Panc1 (cell line): ENCODE data around the gene DRG1. TPM values are rescaled to one million over a fixed set of nuclear protein-coding genes. Genes with fewer than 3 reads are reported as not detected.

Experiments
- ATAC-seq: fragments of 200-7000 bp; cut with Tn5 transposase; 2 replicates; pipeline ENCODE4 v1.9.1; 2020; ENCODE audit warnings: mild to moderate bottlenecking, moderate library complexity
- BruUV-seq: library from RNA; stranded (reverse); fragments of 400-500 nt; replicated peaks from 2 replicates; lab custom pipeline; 2021; lab: Mats Ljungman, UMichigan
- CTCF ChIA-PET: fragments of 300-600 bp; sonication (Branson Sonifier 250); formaldehyde crosslinking; loops from one replicate; lab custom pipeline; 2022; ENCODE audit warnings: antibody characterized with exemption; lab: Charles Lee
- POLR2A ChIA-PET: fragments of 300-600 bp; sonication (Branson Sonifier 250); formaldehyde crosslinking; loops from one replicate; lab custom pipeline; 2022; ENCODE audit warnings: antibody characterized with exemption; lab: Charles Lee
- DNase-seq: peaks from one replicate; pipeline ENCODE4 v3.0.0-alpha.2; 2010; ENCODE audit warnings: low read depth, low spot score
- H3K27ac ChIP-seq: 2 replicates; pipeline ENCODE4 v1.5.1; 2011; ENCODE audit warnings: mild to moderate bottlenecking, low read length, inconsistent platforms
- H3K27me3 ChIP-seq: fragments of 200-500 bp; sonication (Bioruptor generic); 2 replicates; pipeline ENCODE4 v1.6.0; 2014; ENCODE audit warnings: low read length, inconsistent platforms; ENCODE audit not compliant: control insufficient read depth, insufficient read depth
- H3K36me3 ChIP-seq: fragments of 200-500 bp; sonication (Bioruptor generic); 2 replicates; pipeline ENCODE4 v1.5.1; 2014; ENCODE audit warnings: inconsistent platforms, mild to moderate bottlenecking, low read length, moderate library complexity; ENCODE audit not compliant: control insufficient read depth, insufficient read depth
- H3K4me1 ChIP-seq: 2 replicates; pipeline ENCODE4 v1.5.1; 2011; ENCODE audit warnings: inconsistent platforms, mild to moderate bottlenecking, low read length, moderate library complexity; ENCODE audit not compliant: control insufficient read depth, insufficient read depth
- H3K4me3 ChIP-seq, 2 experiments: 2 replicates each; pipeline ENCODE4 v1.5.1; 2011 to 2012; ENCODE audit warnings: low read depth in 2 of 2, low read length in 2 of 2, mild to moderate bottlenecking in 2 of 2, inconsistent platforms in 1 of 2, moderate library complexity in 1 of 2
- H3K9me3 ChIP-seq: fragments of 200-500 bp; sonication (Bioruptor generic); 2 replicates; pipeline ENCODE4 v1.5.1; 2014; ENCODE audit warnings: low read depth, mild to moderate bottlenecking, inconsistent platforms, low read length, moderate library complexity; ENCODE audit not compliant: control insufficient read depth, insufficient read depth
- POLR2AphosphoS5 ChIP-seq: IDR thresholded peaks from 2 replicates; pipeline ENCODE4 v1.6.1; 2012; ENCODE audit warnings: mild to moderate bottlenecking, low read depth, low read length, moderate library complexity
- REST ChIP-seq, 2 experiments: IDR thresholded peaks; 2 replicates each; pipeline ENCODE4 v1.6.1; 2011 to 2012; ENCODE audit warnings: low read depth in 2 of 2, control low read depth in 1 of 2, low read length in 1 of 2, mild to moderate bottlenecking in 1 of 2, moderate library complexity in 1 of 2; ENCODE audit not compliant: insufficient read depth in 1 of 2
- SIN3A ChIP-seq: IDR thresholded peaks from 2 replicates; pipeline ENCODE4 v1.6.1; 2012; ENCODE audit warnings: low read depth, mild to moderate bottlenecking, low read length, moderate library complexity, borderline replicate concordance; ENCODE audit not compliant: insufficient read depth
- TCF7L2 ChIP-seq: IDR thresholded peaks from 2 replicates; pipeline ENCODE4 v1.6.1; 2011; ENCODE audit warnings: mild to moderate bottlenecking, low read depth, low read length, inconsistent platforms
- in situ Hi-C: cut with HindIII; loops from 2 replicates; pipeline ENCODE4 v1.10.0; 2016; ENCODE audit warnings: low sequenced_read_pairs, low pct_unique_long_range_greater_than_20kb
- intact Hi-C: fragments of 100-400 bp; cut with micrococcal nuclease; formaldehyde crosslinking; loops from one replicate; pipeline ENCODE4 v1.10.0; 2022; ENCODE audit not compliant: unreplicated experiment
- total RNA-seq: library from RNA; stranded (reverse); gene quantifications from one replicate; pipeline ENCODE4 v1.2.1, GENCODE V29; 2021; ENCODE audit not compliant: unreplicated experiment
- TF ChIP-seq, protein P1 (sequence below): fragments of 450-650 bp; IDR thresholded peaks from 2 replicates; pipeline ENCODE4 v1.5.1; 2017; ENCODE audit warnings: mild to moderate bottlenecking

The DRG1 gene
- total RNA-seq, 1 experiment from 2014 or later, result 51.2 TPM

DNA sequence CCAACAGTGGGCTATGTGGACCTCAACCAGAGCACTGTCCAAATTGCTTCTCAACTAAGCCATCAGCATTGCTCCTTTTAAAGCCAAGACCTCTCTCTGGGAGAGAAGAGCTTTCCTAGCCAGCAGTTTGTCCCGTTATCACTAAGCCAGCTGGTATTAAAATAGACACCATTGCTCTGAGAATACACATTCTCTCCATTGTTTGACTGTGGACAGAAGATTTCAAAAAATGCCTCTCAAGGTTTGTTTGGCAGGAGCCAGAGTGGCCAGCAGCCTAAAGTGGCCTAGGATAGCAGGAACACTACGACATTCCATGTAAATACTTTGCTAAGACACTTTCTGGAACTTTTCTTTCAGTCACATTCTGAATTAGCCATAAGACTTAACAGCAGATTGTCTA is 49.0 kb downstream of the DRG1 start:
- DNase-seq (no peak), ATAC-seq (no peak)
- no peak overlapping the region for H3K27ac ChIP-seq
- no peak overlapping the region for H3K4me3 ChIP-seq
- POLR2A ChIA-PET, result no interaction called here
- intact Hi-C loops (no loop called here), in situ Hi-C loops (no loop called here)
- peaks cover 11% of the 10 kb centered on the region for H3K36me3 ChIP-seq
- no peaks in the 10 kb centered on the region for H3K27me3 ChIP-seq
- no peaks in the 10 kb centered on the region for H3K9me3 ChIP-seq
- no peak for TF ChIP-seq SIN3A
- no peak for TF ChIP-seq REST (IDR thresholded peaks at IDR 0.05; ENCODE audit: insufficient read depth in 1 of 2, low read depth in 2 of 2, low read length in 1 of 2)
- TF ChIP-seq, protein P1, sequence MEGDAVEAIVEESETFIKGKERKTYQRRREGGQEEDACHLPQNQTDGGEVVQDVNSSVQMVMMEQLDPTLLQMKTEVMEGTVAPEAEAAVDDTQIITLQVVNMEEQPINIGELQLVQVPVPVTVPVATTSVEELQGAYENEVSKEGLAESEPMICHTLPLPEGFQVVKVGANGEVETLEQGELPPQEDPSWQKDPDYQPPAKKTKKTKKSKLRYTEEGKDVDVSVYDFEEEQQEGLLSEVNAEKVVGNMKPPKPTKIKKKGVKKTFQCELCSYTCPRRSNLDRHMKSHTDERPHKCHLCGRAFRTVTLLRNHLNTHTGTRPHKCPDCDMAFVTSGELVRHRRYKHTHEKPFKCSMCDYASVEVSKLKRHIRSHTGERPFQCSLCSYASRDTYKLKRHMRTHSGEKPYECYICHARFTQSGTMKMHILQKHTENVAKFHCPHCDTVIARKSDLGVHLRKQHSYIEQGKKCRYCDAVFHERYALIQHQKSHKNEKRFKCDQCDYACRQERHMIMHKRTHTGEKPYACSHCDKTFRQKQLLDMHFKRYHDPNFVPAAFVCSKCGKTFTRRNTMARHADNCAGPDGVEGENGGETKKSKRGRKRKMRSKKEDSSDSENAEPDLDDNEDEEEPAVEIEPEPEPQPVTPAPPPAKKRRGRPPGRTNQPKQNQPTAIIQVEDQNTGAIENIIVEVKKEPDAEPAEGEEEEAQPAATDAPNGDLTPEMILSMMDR, result no peak
- no peak for TF ChIP-seq POLR2AphosphoS5
- TF ChIP-seq TCF7L2, result no peak
- no TSS peak for BruUV-seq
- CTCF ChIA-PET, result no interaction called here
- no peaks in the 10 kb centered on the region for H3K4me1 ChIP-seq

DNA sequence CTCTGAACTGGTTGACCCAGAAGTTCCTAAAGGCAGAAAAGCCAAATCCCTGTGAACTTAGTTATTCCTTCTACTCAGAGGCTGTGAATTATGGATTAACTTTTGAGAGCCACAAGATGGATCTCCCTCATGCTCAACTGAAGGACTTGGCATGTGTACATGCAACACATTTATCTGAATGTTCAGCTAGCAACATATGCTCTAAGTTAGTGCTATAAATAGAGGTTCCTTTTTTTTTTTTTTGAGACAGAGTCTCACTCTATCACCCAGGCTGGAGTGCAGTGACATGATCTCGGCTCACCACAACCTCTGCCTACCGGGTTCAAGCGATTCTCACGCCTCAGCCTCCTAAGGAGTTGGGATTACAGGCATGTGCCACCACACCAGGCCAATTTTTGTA is 50.1 kb downstream of the DRG1 start:
- intact Hi-C loops (no loop called here), in situ Hi-C loops (no loop called here)
- Histone ChIP-seq H3K27me3 (no peaks in the 10 kb centered on the region), H3K9me3 (no peaks in the 10 kb centered on the region), H3K36me3 (peaks cover 11% of the 10 kb centered on the region), H3K27ac (no peak overlapping the region), H3K4me1 (no peaks in the 10 kb centered on the region), H3K4me3 (no peak overlapping the region)
- ChIA-PET POLR2A (no interaction called here), CTCF (no interaction called here)
- TF ChIP-seq SIN3A, result no peak
- no peak for TF ChIP-seq REST (IDR thresholded peaks at IDR 0.05; ENCODE audit: insufficient read depth in 1 of 2, low read depth in 2 of 2, low read length in 1 of 2)
- no peak for TF ChIP-seq TCF7L2
- no peak for TF ChIP-seq POLR2AphosphoS5
- TF ChIP-seq, protein P1, result no peak
- ATAC-seq, result no peak
- DNase-seq, result no peak
- no TSS peak for BruUV-seq
